Ovary (tissue), 3 donors: ENCODE data around the gene ACY1.

Experiments
- CTCF ChIP-seq, 3 donors: fragments of 450-650 bp in 2 of 3; fragments of 200-600 bp in 1 of 3; IDR thresholded peaks; one replicate each; pipeline versions ENCODE4 v1.5.1 to v1.8.0; 2016 to 2022; ENCODE audit warnings: antibody characterized with exemption in 3 of 3, mild to moderate bottlenecking in 1 of 3
- EP300 ChIP-seq: sonication (generic); formaldehyde crosslinking; IDR thresholded peaks from one replicate; pipeline ENCODE4 v1.6.1; 2017; ENCODE audit warnings: antibody characterized with exemption
- POLR2A ChIP-seq: fragments of 450-650 bp; IDR thresholded peaks from one replicate; pipeline ENCODE4 v1.6.1; 2017; ENCODE audit warnings: antibody characterized with exemption, mild to moderate bottlenecking, moderate library complexity
- donor health status: DM: no; HTN: no; CAD: no.

- TF ChIP-seq CTCF (IDR thresholded peaks at IDR 0.05) (no peak), EP300 (no peak), POLR2A (no peak)
Measured at GRCh38 chr3:51958603-51959521, 24.5 kb upstream of the ACY1 start.
